ENCODE data around the gene CNNM2.

Gene CNNM2

DNA sequence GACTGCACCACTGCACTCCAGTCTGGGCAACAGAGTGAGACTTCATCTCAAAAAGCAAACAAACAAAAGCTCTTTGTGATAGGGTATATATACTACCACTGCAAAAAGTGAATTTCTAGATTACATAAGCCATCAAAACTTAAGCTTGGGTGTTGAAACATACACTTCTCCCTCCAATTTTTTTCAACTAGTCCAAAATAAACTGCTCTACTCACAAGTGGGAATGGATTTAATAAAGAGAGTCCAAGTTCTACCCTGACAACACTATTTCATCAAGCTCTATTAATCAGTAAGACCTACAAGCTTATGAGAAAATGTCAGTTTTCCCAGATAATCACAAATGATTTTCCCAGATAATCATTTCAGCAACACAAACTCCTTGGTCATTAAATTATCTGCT is 192.3 kb downstream of the CNNM2 start:
- Histone ChIP-seq H3K27me3 (ENCODE audit: insufficient read depth, low read length) (no peaks in the 10 kb centered on the region), H3K27ac (ENCODE audit: low read depth, low read length) (no peak overlapping the region), H3K4me3 (ENCODE audit: low read length) (no peak overlapping the region), H3K36me3 (ENCODE audit: insufficient read depth, low read length) (peaks cover 3% of the 10 kb centered on the region), H3K4me1 (ENCODE audit: insufficient read depth, low read length) (peaks cover 18% of the 10 kb centered on the region), H3K9ac (ENCODE audit: low read depth, low read length) (no peak overlapping the region), H3K9me3 (ENCODE audit: insufficient read depth, low read depth, low read length) (no peaks in the 10 kb centered on the region)

DNA sequence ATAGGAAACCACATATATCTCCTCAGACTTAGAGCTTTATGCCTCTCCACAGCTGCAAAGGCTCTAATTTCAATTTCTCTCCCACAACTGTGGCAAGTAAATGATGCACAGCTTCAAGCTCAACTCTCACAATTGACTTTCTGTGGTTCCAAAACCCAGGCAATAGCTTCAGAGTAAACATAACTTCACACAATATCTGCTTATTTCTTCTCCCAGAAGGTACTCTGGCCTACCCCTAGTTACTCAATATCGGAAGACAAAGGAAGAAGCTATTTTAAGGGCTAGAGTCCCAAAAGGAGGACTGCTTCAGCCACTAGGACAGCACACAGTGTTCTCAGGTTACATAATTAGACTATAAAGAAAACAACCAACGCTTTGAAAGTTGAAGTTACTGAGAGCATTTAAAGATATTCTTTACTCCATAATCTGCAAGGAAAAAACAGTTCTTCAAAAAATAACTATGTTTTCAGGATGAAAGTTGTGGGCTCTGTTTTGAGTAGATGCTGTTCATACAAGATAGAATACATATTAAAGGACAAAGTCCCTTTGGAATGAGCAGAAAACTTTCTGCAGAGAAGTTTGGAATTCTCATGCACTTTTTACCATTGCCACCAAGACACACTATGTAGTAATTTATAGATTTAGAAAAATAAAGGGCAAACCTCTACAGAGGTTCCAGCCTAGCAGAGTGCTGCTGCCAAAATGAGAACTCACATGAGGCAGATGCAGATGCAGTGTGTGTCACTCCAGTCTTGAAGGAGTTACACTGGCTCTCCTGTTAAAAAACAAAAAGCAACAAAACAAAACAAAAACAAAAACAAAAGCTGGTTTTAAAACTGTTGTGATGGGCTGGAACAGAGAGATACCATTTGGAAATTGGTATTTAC is 193.2 kb downstream of the CNNM2 start:
- H3K27ac ChIP-seq (ENCODE audit: low read depth, low read length) = no peak overlapping the region
- no peaks in the 10 kb centered on the region for H3K36me3 ChIP-seq (ENCODE audit: insufficient read depth, low read length)
- H3K4me3 ChIP-seq (ENCODE audit: low read length) = no peak overlapping the region
- WGBS = 86% methylated on average over 1 of the region's 2 CpGs
- H3K9ac ChIP-seq (ENCODE audit: low read depth, low read length) = no peak overlapping the region
- no peaks in the 10 kb centered on the region for H3K9me3 ChIP-seq (ENCODE audit: insufficient read depth, low read depth, low read length)
- H3K4me1 ChIP-seq (ENCODE audit: insufficient read depth, low read length) = peaks cover 18% of the 10 kb centered on the region
- no peaks in the 10 kb centered on the region for H3K27me3 ChIP-seq (ENCODE audit: insufficient read depth, low read length)

DNA sequence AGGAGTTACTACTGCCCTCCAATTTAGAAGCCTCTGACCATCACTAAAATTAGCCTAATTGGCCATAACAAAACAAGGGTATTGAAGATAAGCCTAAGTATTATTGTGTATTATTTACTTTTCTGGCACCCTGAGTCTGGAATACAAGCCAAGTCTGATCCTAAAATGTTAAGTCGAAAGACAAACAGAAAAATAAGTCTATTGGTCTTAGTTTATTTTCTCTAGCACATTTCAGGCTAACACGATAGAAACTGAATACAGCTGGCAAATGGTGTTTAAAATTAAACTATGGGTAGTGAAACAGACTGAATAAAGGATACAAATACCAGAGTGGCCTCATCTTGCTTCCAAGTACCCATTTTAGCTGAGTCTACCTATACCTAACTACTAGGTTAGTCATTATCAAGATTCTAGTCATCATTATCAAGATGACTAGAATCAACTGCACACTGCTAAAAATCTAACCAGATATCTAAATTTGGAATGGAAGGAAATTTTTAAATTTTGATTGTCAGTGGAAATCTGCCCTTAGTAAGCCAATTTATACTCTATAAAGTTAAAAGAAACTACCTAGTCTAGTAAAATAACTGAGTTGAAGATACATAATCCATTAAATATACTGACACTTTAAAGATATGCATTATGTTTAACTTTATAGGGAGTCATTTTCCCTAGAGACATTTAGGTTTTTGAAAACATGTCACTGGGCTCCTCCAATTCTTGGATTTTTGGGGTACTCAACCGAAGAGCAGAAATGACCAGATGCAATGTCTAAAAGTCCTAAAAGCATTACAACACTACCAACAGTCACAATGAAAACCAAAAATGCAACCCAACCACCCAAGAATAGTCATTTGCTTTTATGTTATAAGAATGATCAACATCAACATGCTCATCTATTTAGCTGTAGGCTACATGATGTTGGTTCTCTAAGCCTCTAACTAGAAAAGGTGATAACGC is 194.1 kb downstream of the CNNM2 start:
- Histone ChIP-seq H3K4me3 (ENCODE audit: low read length) (no peak overlapping the region), H3K27ac (ENCODE audit: low read depth, low read length) (no peak overlapping the region), H3K9ac (ENCODE audit: low read depth, low read length) (no peak overlapping the region), H3K27me3 (ENCODE audit: insufficient read depth, low read length) (no peaks in the 10 kb centered on the region), H3K36me3 (ENCODE audit: insufficient read depth, low read length) (no peaks in the 10 kb centered on the region), H3K4me1 (ENCODE audit: insufficient read depth, low read length) (peaks cover 18% of the 10 kb centered on the region), H3K9me3 (ENCODE audit: insufficient read depth, low read depth, low read length) (no peaks in the 10 kb centered on the region)
- 95% methylated on average over 4 of the region's 4 CpGs for WGBS

DNA sequence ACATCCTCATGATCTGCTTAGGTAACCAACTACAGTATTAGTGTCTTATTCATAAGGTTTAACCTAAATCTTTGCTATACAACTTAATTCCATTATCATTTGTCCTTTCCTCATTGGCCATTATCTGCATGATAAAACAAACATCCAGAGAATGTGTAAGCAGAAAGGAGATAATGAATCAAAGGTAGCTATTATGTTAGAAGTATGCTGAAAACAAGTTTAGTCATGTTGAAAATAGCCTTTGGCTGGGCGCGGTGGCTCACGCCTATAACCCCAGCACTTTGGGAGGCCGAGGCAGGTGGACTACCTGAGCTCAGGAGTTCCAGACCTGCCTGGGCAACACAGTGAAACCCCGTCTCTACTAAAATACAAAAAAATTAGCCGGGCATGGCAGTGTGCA is 196.8 kb downstream of the CNNM2 start:
- no peak overlapping the region for H3K27ac ChIP-seq (ENCODE audit: low read depth, low read length)
- no peaks in the 10 kb centered on the region for H3K27me3 ChIP-seq (ENCODE audit: insufficient read depth, low read length)
- no peak overlapping the region for H3K4me3 ChIP-seq (ENCODE audit: low read length)
- H3K4me1 ChIP-seq (ENCODE audit: insufficient read depth, low read length) = peaks cover 18% of the 10 kb centered on the region
- H3K36me3 ChIP-seq (ENCODE audit: insufficient read depth, low read length) = no peaks in the 10 kb centered on the region
- no peak overlapping the region for H3K9ac ChIP-seq (ENCODE audit: low read depth, low read length)
- 94% methylated on average over 6 of the region's 6 CpGs for WGBS
- H3K9me3 ChIP-seq (ENCODE audit: insufficient read depth, low read depth, low read length) = no peaks in the 10 kb centered on the region

DNA sequence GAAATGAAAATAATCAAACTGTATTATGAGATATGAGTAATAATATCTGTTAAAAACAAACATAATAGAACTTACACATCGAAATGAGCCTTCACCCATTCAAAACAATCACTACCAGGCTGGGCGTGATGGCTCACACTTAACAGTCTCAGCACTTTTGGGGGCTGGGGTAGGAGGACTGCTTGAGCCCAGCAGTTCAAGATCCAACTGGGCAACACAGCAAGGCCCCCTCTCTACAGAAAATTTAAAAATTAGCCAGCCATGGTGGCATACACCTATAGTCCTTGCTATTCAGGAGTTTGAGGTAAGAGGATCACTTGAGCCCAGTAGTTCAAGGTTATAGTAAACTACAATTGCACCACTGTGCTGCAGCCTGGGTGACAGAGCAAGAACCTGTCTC is 199.2 kb downstream of the CNNM2 start:
- H3K4me3 ChIP-seq (ENCODE audit: low read length) = no peak overlapping the region
- WGBS = 100% methylated on average over 2 of the region's 2 CpGs
- H3K9ac ChIP-seq (ENCODE audit: low read depth, low read length) = no peak overlapping the region
- no peaks in the 10 kb centered on the region for H3K36me3 ChIP-seq (ENCODE audit: insufficient read depth, low read length)
- no peak overlapping the region for H3K27ac ChIP-seq (ENCODE audit: low read depth, low read length)
- no peaks in the 10 kb centered on the region for H3K27me3 ChIP-seq (ENCODE audit: insufficient read depth, low read length)
- no peaks in the 10 kb centered on the region for H3K4me1 ChIP-seq (ENCODE audit: insufficient read depth, low read length)
- H3K9me3 ChIP-seq (ENCODE audit: insufficient read depth, low read depth, low read length) = no peaks in the 10 kb centered on the region

DNA sequence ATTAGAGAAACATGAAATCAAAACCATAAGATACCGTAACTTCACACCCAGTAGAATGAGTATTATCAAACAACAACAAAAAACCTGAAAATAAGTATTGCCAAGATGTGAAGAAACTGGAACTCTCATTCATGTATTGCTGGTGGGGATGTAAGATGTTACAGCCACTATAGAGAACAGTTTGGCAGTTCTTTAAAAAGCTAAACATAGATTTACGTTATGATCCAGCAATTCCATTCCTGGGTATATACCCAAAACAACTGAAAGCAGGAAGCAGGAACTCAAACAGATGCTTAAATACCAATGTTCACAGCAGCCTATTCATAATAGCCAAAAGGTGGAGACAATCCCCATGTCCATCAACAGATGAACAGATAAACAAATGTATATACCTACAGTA is 202.5 kb downstream of the CNNM2 start:
- Histone ChIP-seq H3K4me3 (ENCODE audit: low read length) (no peak overlapping the region), H3K9me3 (ENCODE audit: insufficient read depth, low read depth, low read length) (no peaks in the 10 kb centered on the region), H3K4me1 (ENCODE audit: insufficient read depth, low read length) (no peaks in the 10 kb centered on the region), H3K27me3 (ENCODE audit: insufficient read depth, low read length) (no peaks in the 10 kb centered on the region), H3K36me3 (ENCODE audit: insufficient read depth, low read length) (peaks cover 6% of the 10 kb centered on the region; the same call in 1 of the 2 replicates), H3K27ac (ENCODE audit: low read depth, low read length) (no peak overlapping the region), H3K9ac (ENCODE audit: low read depth, low read length) (no peak overlapping the region)
- 98% methylated on average over 2 of the region's 2 CpGs for WGBS

DNA sequence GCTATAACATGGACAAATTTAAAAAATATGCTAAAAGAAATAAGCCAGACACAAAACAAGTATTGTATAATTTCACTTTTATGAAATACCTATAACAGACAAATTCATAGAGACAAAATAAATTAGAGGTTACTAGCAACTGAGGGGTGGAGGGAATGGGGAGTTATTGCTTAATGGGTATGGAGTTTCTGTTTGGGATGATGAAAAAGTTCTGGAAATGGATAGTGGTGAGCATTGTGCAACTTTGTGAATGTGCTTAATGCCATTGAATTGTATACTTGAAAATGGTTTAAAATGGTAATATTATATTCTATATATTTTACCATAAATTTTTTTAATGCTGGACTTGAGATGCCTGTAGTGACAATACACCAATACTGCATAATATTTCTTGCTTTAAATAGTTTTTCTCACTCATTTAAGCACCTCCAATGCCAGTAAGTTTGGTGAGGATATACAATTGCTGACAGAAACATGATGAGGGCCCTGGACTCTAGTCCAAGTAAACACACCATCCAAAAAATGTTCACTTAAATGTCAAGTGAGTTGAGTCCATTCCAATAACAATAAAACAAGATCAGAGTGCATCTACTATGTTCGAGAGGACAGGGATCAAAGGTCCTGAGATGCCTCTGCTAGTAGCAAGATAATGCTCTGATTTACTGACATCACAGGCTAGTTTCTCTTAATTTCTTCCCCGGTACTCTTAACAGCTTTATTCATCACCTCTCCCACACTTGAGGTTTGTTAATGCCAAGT is 203.1 kb downstream of the CNNM2 start:
- H3K27ac ChIP-seq (ENCODE audit: low read depth, low read length) = no peak overlapping the region
- peaks cover 6% of the 10 kb centered on the region; the same call in 1 of the 2 replicates for H3K36me3 ChIP-seq (ENCODE audit: insufficient read depth, low read length)
- H3K27me3 ChIP-seq (ENCODE audit: insufficient read depth, low read length) = no peaks in the 10 kb centered on the region
- H3K9ac ChIP-seq (ENCODE audit: low read depth, low read length) = no peak overlapping the region
- no peaks in the 10 kb centered on the region for H3K9me3 ChIP-seq (ENCODE audit: insufficient read depth, low read depth, low read length)
- H3K4me3 ChIP-seq (ENCODE audit: low read length) = no peak overlapping the region
- no peaks in the 10 kb centered on the region for H3K4me1 ChIP-seq (ENCODE audit: insufficient read depth, low read length)
- 92% methylated on average over 2 of the region's 2 CpGs for WGBS

DNA sequence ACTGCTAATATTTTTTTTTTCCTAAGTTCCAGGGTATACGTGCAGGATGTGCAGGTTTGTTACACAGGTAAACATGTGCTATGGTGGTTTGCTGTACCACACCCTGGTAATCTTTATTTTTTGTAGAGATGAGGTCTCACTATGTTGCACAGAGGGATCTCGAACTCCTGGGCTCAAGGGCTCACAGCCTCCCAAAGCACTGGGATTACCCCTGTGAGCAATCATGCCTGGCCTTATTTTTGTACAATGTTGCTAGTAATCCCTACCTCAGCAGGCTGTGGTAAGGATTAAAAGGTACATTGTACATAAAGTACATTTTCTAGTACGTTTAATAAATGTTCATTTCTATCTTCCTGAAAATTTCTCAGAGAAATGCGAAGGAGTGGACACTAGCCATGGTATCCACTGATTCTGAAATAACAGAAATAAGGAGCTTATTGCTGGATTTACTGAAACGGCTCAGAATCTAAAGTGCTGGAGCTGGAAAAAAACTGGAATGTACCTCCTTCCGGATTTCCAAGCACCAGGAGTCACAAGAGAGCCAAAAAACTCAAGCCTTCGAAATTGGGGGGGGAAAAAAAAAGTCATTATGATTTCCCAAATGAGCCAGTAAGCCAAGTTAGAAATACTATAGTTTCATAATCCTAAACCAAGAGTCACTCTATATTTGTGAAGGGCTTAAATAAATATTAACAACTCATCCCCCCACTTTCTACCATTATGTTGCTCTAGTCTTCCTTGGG is 205.4 kb downstream of the CNNM2 start:
- no peak overlapping the region for H3K9ac ChIP-seq (ENCODE audit: low read depth, low read length)
- 90% methylated on average over 7 of the region's 7 CpGs for WGBS
- no peaks in the 10 kb centered on the region for H3K4me1 ChIP-seq (ENCODE audit: insufficient read depth, low read length)
- no peak overlapping the region for H3K4me3 ChIP-seq (ENCODE audit: low read length)
- no peaks in the 10 kb centered on the region for H3K27me3 ChIP-seq (ENCODE audit: insufficient read depth, low read length)
- no peaks in the 10 kb centered on the region for H3K9me3 ChIP-seq (ENCODE audit: insufficient read depth, low read depth, low read length)
- no peak overlapping the region for H3K27ac ChIP-seq (ENCODE audit: low read depth, low read length)
- H3K36me3 ChIP-seq (ENCODE audit: insufficient read depth, low read length) = peaks cover 6% of the 10 kb centered on the region

DNA sequence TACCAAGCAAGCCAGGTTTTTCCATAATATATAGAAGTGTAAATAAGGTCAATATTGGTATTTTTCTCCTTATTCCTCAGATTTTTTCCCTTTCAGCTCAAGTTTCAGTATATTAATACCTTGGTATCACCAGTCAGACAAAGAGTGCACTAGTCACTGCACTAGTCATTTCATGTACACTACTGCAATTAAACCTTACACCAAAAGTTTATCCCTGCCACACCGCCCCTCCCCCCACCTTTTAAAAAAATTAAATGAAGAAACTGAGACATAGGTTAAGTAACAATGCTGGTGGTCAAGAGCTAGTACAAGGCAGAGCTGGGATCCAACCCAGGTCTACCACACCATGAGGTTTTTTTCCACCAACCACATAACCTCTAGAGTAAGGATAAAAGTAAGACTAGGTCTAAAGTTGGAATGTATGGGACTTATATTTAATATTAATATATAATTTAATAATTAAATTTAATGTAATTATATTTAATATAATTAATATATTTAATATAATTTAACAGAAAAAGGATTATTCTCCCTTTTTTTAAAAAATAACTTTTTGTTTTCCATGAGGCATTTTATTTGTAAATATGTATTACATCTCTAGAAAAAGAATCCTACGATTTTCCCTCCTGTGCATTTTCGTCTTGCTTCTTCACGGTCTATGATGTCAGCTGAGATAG is 206.5 kb downstream of the CNNM2 start:
- Histone ChIP-seq H3K27ac (ENCODE audit: low read depth, low read length) (no peak overlapping the region), H3K9ac (ENCODE audit: low read depth, low read length) (no peak overlapping the region), H3K27me3 (ENCODE audit: insufficient read depth, low read length) (no peaks in the 10 kb centered on the region), H3K4me3 (ENCODE audit: low read length) (no peak overlapping the region), H3K9me3 (ENCODE audit: insufficient read depth, low read depth, low read length) (no peaks in the 10 kb centered on the region), H3K36me3 (ENCODE audit: insufficient read depth, low read length) (peaks cover 6% of the 10 kb centered on the region), H3K4me1 (ENCODE audit: insufficient read depth, low read length) (no peaks in the 10 kb centered on the region)
- 88% methylated on average over 4 of the region's 4 CpGs for WGBS

All from HUES64 (cell line).